Esophagus squamous epithelium (tissue), 5 donors: ENCODE data around the gene TBATA. TPM values are rescaled to one million over a fixed set of nuclear protein-coding genes. Genes with fewer than 3 reads are reported as not detected.

Experiments used
- DNase-seq: peaks from one replicate; lab custom pipeline; 2025; lab: John Stamatoyannopoulos, UW
- H3K27ac ChIP-seq, 4 donors: fragments of 200-600 bp; sonication (generic); one replicate each; pipeline ENCODE4 v1.5.1; 2016 to 2019; ENCODE audit warnings: mild to moderate bottlenecking in 1 of 4
- H3K27me3 ChIP-seq, 4 donors: fragments of 200-600 bp; sonication (generic); 1 replicate in 3 of 4; 2 replicates in 1 of 4; pipeline versions ENCODE4 v1.5.1 to v1.6.0; 2017 to 2021; ENCODE audit warnings: antibody characterized with exemption in 1 of 4
- H3K36me3 ChIP-seq, 3 donors: fragments of 200-600 bp; sonication (generic); one replicate each; pipeline ENCODE4 v1.5.1; 2016 to 2019
- H3K4me1 ChIP-seq, 3 donors: fragments of 200-600 bp; sonication (generic); one replicate each; pipeline ENCODE4 v1.5.1; 2017 to 2019
- H3K4me3 ChIP-seq, 4 donors: fragments of 200-600 bp; sonication (generic); 1 replicate in 3 of 4; 2 replicates in 1 of 4; pipeline ENCODE4 v1.5.1; 2016 to 2019; ENCODE audit warnings: mild to moderate bottlenecking in 2 of 4, moderate library complexity in 1 of 4
- H3K9me3 ChIP-seq, 3 donors: fragments of 200-600 bp; sonication (generic); one replicate each; pipeline ENCODE4 v1.5.1; 2016 to 2019
- CTCF ChIP-seq, 6 experiments: fragments of 450-650 bp in 4 of 6; fragments of 200-600 bp in 2 of 6; sonication (generic) in 2 of 6; IDR thresholded peaks; one replicate each; pipeline ENCODE4 v1.5.1; 2016 to 2019; ENCODE audit warnings: antibody characterized with exemption in 6 of 6, mild to moderate bottlenecking in 4 of 6, moderate library complexity in 4 of 6
- POLR2A ChIP-seq, 4 donors: fragments of 450-650 bp; IDR thresholded peaks; one replicate each; pipeline ENCODE4 v1.6.1; 2017; ENCODE audit warnings: antibody characterized with exemption in 4 of 4, mild to moderate bottlenecking in 4 of 4, moderate library complexity in 3 of 4
- WGBS, 2 donors: methylation state at CpG; one replicate each; pipeline ENCODE4 v1.1.5; 2018; 5-methylcytosine and 5-hydroxymethylcytosine counted together
- intact Hi-C: fragments of 100-400 bp; cut with DNase I; formaldehyde crosslinking; loops from one replicate; pipeline ENCODE4 v1.15.0; 2022
- total RNA-seq, 4 donors: library from RNA; depleted of rRNA; stranded (reverse); fragments of >200 nt; gene quantifications; one replicate each; pipeline ENCODE4 v1.1.0, GENCODE V29; 2016
- donor health status: DM: yes; HTN: yes; CAD: no.

Gene TBATA
- total RNA-seq, 4 donors from 2014 or later: not detected

GRCh38 chr10:70832852-70833528 lies 47.8 kb upstream of the TBATA start:
- TF ChIP-seq POLR2A (IDR thresholded peaks at IDR 0.05) (no peak), CTCF (IDR thresholded peaks at IDR 0.05) (no peak)
- Histone ChIP-seq H3K4me1 (peaks cover 5 to 65% (median 6%) of the 10 kb centered on the region in 3 donors), H3K9me3 (no peaks in the 10 kb centered on the region), H3K4me3 (no peak overlapping the region), H3K36me3 (peaks cover 0 to 27% (median 0%) of the 10 kb centered on the region in 3 donors), H3K27ac (no peak overlapping the region), H3K27me3 (no peaks in the 10 kb centered on the region)
- intact Hi-C loops: no loop called here
- DNase-seq: no peak
- WGBS, 2 donors: 30 to 39% methylated on average over 3 of the region's 3 CpGs

- TF ChIP-seq POLR2A (IDR thresholded peaks at IDR 0.05) (no peak), CTCF (IDR thresholded peaks at IDR 0.05) (no peak)
- Histone ChIP-seq H3K27me3 (no peaks in the 10 kb centered on the region), H3K4me1 (peaks cover 5 to 72% (median 6%) of the 10 kb centered on the region in 3 donors), H3K4me3 (no peak overlapping the region), H3K27ac (no peak overlapping the region), H3K9me3 (no peaks in the 10 kb centered on the region), H3K36me3 (peaks cover 0 to 19% (median 0%) of the 10 kb centered on the region in 3 donors)
- DNase-seq: no peak
- WGBS, 2 donors: 87 to 91% methylated on average over 3 of the region's 3 CpGs
- intact Hi-C loops: no loop called here
Observed at GRCh38 chr10:70832221-70832620, 47.0 kb upstream of the TBATA start.

- peak overlapping the region in 3 of 4 donors; percentile 28 to 67 (median 43) for H3K27ac ChIP-seq
- DNase-seq: no peak
- 16 to 31% methylated on average over 3 of the region's 3 CpGs for WGBS, 2 donors
Observed at GRCh38 chr10:70830164-70830563, 45.0 kb upstream of the TBATA start.

GRCh38 chr10:70829543-70829942 lies 44.4 kb upstream of the TBATA start:
- TF ChIP-seq CTCF (IDR thresholded peaks at IDR 0.05) (no peak), POLR2A (IDR thresholded peaks at IDR 0.05) (no peak)
- DNase-seq: no peak
- no peaks in the 10 kb centered on the region for H3K9me3 ChIP-seq
- H3K27ac ChIP-seq: peak overlapping the region in 3 of 4 donors; percentile 28 to 67 (median 43)
- no peaks in the 10 kb centered on the region for H3K27me3 ChIP-seq
- peaks cover 0 to 34% (median 0%) of the 10 kb centered on the region in 3 donors for H3K36me3 ChIP-seq
- intact Hi-C loops: no loop called here
- no peak overlapping the region for H3K4me3 ChIP-seq
- 76 to 80% methylated on average over 5 of the region's 5 CpGs for WGBS, 2 donors
- H3K4me1 ChIP-seq: peaks cover 0 to 67% (median 5%) of the 10 kb centered on the region in 3 donors

More at GRCh38 chr10:70830164-70830563, 45.0 kb upstream of the TBATA start:
- no peak overlapping the region for H3K4me3 ChIP-seq
- H3K4me1 ChIP-seq: peaks cover 0 to 67% (median 5%) of the 10 kb centered on the region in 3 donors
- peaks cover 0 to 30% (median 0%) of the 10 kb centered on the region in 3 donors for H3K36me3 ChIP-seq
- intact Hi-C loops: no loop called here
- H3K9me3 ChIP-seq: no peaks in the 10 kb centered on the region
- TF ChIP-seq POLR2A (IDR thresholded peaks at IDR 0.05): no peak
- TF ChIP-seq CTCF (IDR thresholded peaks at IDR 0.05): no peak
- H3K27me3 ChIP-seq: no peaks in the 10 kb centered on the region

- H3K27me3 ChIP-seq: no peaks in the 10 kb centered on the region
- no peaks in the 10 kb centered on the region for H3K9me3 ChIP-seq
- no peak overlapping the region for H3K4me3 ChIP-seq
- intact Hi-C loops: no loop called here
- no peak for TF ChIP-seq CTCF (IDR thresholded peaks at IDR 0.05)
- TF ChIP-seq POLR2A (IDR thresholded peaks at IDR 0.05): no peak
- H3K27ac ChIP-seq: no peak overlapping the region
- 89 to 92% methylated on average over 4 of the region's 4 CpGs for WGBS, 2 donors
- H3K4me1 ChIP-seq: peaks cover 0 to 62% (median 5%) of the 10 kb centered on the region in 3 donors
- peaks cover 0 to 39% (median 0%) of the 10 kb centered on the region in 3 donors for H3K36me3 ChIP-seq
- DNase-seq: no peak
Observed at GRCh38 chr10:70828923-70829322, 43.7 kb upstream of the TBATA start.
